Tibial artery (tissue), 4 donors: Measurements from ENCODE around the gene TRMT44.
A peak's percentile ranks its signal among the peaks of the same experiment; 100 is the strongest.

ENCODE experiments used
- DNase-seq, 2 donors: peaks; one replicate each; pipeline ENCODE4 v3.0.0-alpha.2; 2019
- H3K27ac ChIP-seq, 2 donors: fragments of 200-600 bp; sonication (generic) in 1 of 2; 1 replicate in 1 of 2; 2 replicates in 1 of 2; pipeline ENCODE4 v1.5.1; 2018 to 2019; ENCODE audit warnings: mild to moderate bottlenecking in 1 of 2
- H3K27me3 ChIP-seq, 2 donors: fragments of 200-600 bp; sonication (generic) in 1 of 2; one replicate each; pipeline versions ENCODE4 v1.5.1 to v1.6.0; 2016 to 2019
- H3K36me3 ChIP-seq, 3 donors: fragments of 200-600 bp; sonication (generic) in 2 of 3; one replicate each; pipeline ENCODE4 v1.5.1; 2016 to 2019; ENCODE audit warnings: mild to moderate bottlenecking in 2 of 3
- H3K4me1 ChIP-seq, 4 donors: fragments of 200-600 bp; sonication (generic) in 2 of 4; 1 replicate in 3 of 4; 2 replicates in 1 of 4; pipeline ENCODE4 v1.5.1; 2016 to 2019
- H3K4me3 ChIP-seq, 2 donors: fragments of 200-600 bp; sonication (generic) in 1 of 2; 1 replicate in 1 of 2; 2 replicates in 1 of 2; pipeline ENCODE4 v1.5.1; 2018 to 2019; ENCODE audit warnings: mild to moderate bottlenecking in 2 of 2
- H3K9me3 ChIP-seq, 3 donors: fragments of 200-600 bp; sonication (generic) in 1 of 3; one replicate each; pipeline ENCODE4 v1.5.1; 2016 to 2019
- intact Hi-C: fragments of 100-400 bp; cut with DNase I; formaldehyde crosslinking; loops from one replicate; pipeline ENCODE4 v1.15.0; 2023; ENCODE audit warnings: low total_unique reads
- TF ChIP-seq, protein P1 (sequence below), 2 experiments: fragments of 200-600 bp in 1 of 2; fragments of 450-650 bp in 1 of 2; IDR thresholded peaks; one replicate each; pipeline ENCODE4 v1.5.1; 2017 to 2019; ENCODE audit warnings: antibody characterized with exemption in 2 of 2, mild to moderate bottlenecking in 1 of 2, moderate library complexity in 1 of 2

TRMT44 gene

GRCh38 chr4:8473198-8473919 lies 32.8 kb downstream of the TRMT44 start:
- DNase-seq: peak in 1 of 2 donors; percentile 76
- peaks cover 0 to 27% (median 22%) of the 10 kb centered on the region in 4 donors for H3K4me1 ChIP-seq
- intact Hi-C loops: no loop called here
- peak overlapping the region; percentile 60 to 79 for H3K27ac ChIP-seq
- H3K4me3 ChIP-seq: no peak overlapping the region
- no peaks in the 10 kb centered on the region for H3K9me3 ChIP-seq
- TF ChIP-seq, protein P1, sequence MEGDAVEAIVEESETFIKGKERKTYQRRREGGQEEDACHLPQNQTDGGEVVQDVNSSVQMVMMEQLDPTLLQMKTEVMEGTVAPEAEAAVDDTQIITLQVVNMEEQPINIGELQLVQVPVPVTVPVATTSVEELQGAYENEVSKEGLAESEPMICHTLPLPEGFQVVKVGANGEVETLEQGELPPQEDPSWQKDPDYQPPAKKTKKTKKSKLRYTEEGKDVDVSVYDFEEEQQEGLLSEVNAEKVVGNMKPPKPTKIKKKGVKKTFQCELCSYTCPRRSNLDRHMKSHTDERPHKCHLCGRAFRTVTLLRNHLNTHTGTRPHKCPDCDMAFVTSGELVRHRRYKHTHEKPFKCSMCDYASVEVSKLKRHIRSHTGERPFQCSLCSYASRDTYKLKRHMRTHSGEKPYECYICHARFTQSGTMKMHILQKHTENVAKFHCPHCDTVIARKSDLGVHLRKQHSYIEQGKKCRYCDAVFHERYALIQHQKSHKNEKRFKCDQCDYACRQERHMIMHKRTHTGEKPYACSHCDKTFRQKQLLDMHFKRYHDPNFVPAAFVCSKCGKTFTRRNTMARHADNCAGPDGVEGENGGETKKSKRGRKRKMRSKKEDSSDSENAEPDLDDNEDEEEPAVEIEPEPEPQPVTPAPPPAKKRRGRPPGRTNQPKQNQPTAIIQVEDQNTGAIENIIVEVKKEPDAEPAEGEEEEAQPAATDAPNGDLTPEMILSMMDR (IDR thresholded peaks at IDR 0.05): no peak
- no peaks in the 10 kb centered on the region for H3K27me3 ChIP-seq
- H3K36me3 ChIP-seq: peaks cover 20 to 71% (median 44%) of the 10 kb centered on the region in 3 donors

- DNase-seq: no peak
Measured at GRCh38 chr4:8473920-8474590, 33.5 kb downstream of the TRMT44 start.

GRCh38 chr4:8474856-8475255 lies 34.3 kb downstream of the TRMT44 start:
- DNase-seq: no peak
- intact Hi-C loops: no loop called here
- Histone ChIP-seq H3K27ac (no peak overlapping the region), H3K9me3 (no peaks in the 10 kb centered on the region), H3K27me3 (no peaks in the 10 kb centered on the region), H3K36me3 (peaks cover 20 to 67% (median 39%) of the 10 kb centered on the region in 3 donors), H3K4me3 (no peak overlapping the region), H3K4me1 (peaks cover 0 to 27% (median 22%) of the 10 kb centered on the region in 4 donors)
- TF ChIP-seq, protein P1 (IDR thresholded peaks at IDR 0.05): no peak

More at GRCh38 chr4:8473920-8474590, 33.5 kb downstream of the TRMT44 start:
- H3K4me3 ChIP-seq: no peak overlapping the region
- peak overlapping the region; percentile 60 to 79 for H3K27ac ChIP-seq
- no peaks in the 10 kb centered on the region for H3K9me3 ChIP-seq
- peaks cover 0 to 27% (median 22%) of the 10 kb centered on the region in 4 donors for H3K4me1 ChIP-seq
- intact Hi-C loops: no loop called here
- no peaks in the 10 kb centered on the region for H3K27me3 ChIP-seq
- H3K36me3 ChIP-seq: peaks cover 20 to 71% (median 47%) of the 10 kb centered on the region in 3 donors
- TF ChIP-seq, protein P1 (IDR thresholded peaks at IDR 0.05): no peak

GRCh38 chr4:8475751-8476575 lies 35.4 kb downstream of the TRMT44 start:
- H3K36me3 ChIP-seq: peaks cover 20 to 57% (median 31%) of the 10 kb centered on the region in 3 donors
- no peak overlapping the region for H3K27ac ChIP-seq
- intact Hi-C loops: no loop called here
- no peak overlapping the region for H3K4me3 ChIP-seq
- H3K9me3 ChIP-seq: no peaks in the 10 kb centered on the region
- DNase-seq: no peak
- H3K27me3 ChIP-seq: no peaks in the 10 kb centered on the region
- H3K4me1 ChIP-seq: peaks cover 0 to 27% (median 22%) of the 10 kb centered on the region in 4 donors
- TF ChIP-seq, protein P1 (IDR thresholded peaks at IDR 0.05): no peak

- no peak overlapping the region for H3K27ac ChIP-seq
- H3K4me1 ChIP-seq: peaks cover 0 to 21% (median 19%) of the 10 kb centered on the region in 4 donors
- intact Hi-C loops: no loop called here
- TF ChIP-seq, protein P1 (IDR thresholded peaks at IDR 0.05): no peak
- H3K27me3 ChIP-seq: no peaks in the 10 kb centered on the region
- peaks cover 20 to 49% (median 28%) of the 10 kb centered on the region in 3 donors for H3K36me3 ChIP-seq
- H3K4me3 ChIP-seq: no peak overlapping the region
- no peaks in the 10 kb centered on the region for H3K9me3 ChIP-seq
- DNase-seq: no peak
Measured at GRCh38 chr4:8477095-8477635, 36.6 kb downstream of the TRMT44 start.
